Liver (tissue), 9 donors: ENCODE data around the gene HIBADH. TPM values are rescaled to one million over a fixed set of nuclear protein-coding genes. Genes with fewer than 3 reads are reported as not detected.

ENCODE experiments used
- DNase-seq: peaks from one replicate; pipeline ENCODE4 v3.0.0-alpha.2; 2017; ENCODE audit warnings: low spot score
- H3K27ac ChIP-seq, 2 donors: one replicate each; pipeline ENCODE4 v1.7.0; 2013; ENCODE audit warnings: inconsistent platforms in 2 of 2, low read length in 2 of 2, control low read depth in 1 of 2, low read depth in 1 of 2, mild to moderate bottlenecking in 1 of 2
- H3K27me3 ChIP-seq, 4 donors: one replicate each; pipeline versions ENCODE4 v1.6.1 to v1.7.0; 2013; ENCODE audit warnings: low read length in 3 of 4, inconsistent platforms in 1 of 4, mild to moderate bottlenecking in 1 of 4, moderate library complexity in 1 of 4; ENCODE audit not compliant: control insufficient read depth in 4 of 4, insufficient read depth in 4 of 4
- H3K36me3 ChIP-seq, 4 donors: one replicate each; pipeline versions ENCODE4 v1.6.1 to v1.7.0; 2013; ENCODE audit warnings: low read length in 3 of 4, mild to moderate bottlenecking in 3 of 4, low read depth in 1 of 4, moderate library complexity in 1 of 4; ENCODE audit not compliant: control insufficient read depth in 4 of 4, insufficient read depth in 3 of 4
- H3K4me1 ChIP-seq, 4 donors: one replicate each; pipeline versions ENCODE4 v1.6.1 to v1.7.0; 2013; ENCODE audit warnings: low read length in 3 of 4, mild to moderate bottlenecking in 3 of 4, moderate library complexity in 1 of 4; ENCODE audit not compliant: control insufficient read depth in 4 of 4, insufficient read depth in 4 of 4
- H3K4me3 ChIP-seq, 3 donors: one replicate each; pipeline versions ENCODE4 v1.6.1 to v1.7.0; 2013; ENCODE audit warnings: low read length in 3 of 3, control low read depth in 1 of 3, low read depth in 1 of 3, mild to moderate bottlenecking in 1 of 3
- H3K9ac ChIP-seq, 2 donors: one replicate each; pipeline ENCODE4 v1.7.0; 2013; ENCODE audit warnings: low read length in 2 of 2, mild to moderate bottlenecking in 2 of 2, moderate library complexity in 2 of 2, control low read depth in 1 of 2, low read depth in 1 of 2
- H3K9me3 ChIP-seq, 4 donors: one replicate each; pipeline versions ENCODE4 v1.6.1 to v1.7.0; 2013; ENCODE audit warnings: low read length in 3 of 4; ENCODE audit not compliant: control insufficient read depth in 4 of 4
- FOXA1 ChIP-seq: IDR thresholded peaks from 2 replicates; pipeline ENCODE4 v1.6.1; 2016; ENCODE audit warnings: antibody characterized with exemption
- FOXA2 ChIP-seq: IDR thresholded peaks from 2 replicates; pipeline ENCODE4 v1.6.1; 2016; ENCODE audit warnings: antibody characterized with exemption
- GABPA ChIP-seq, 2 donors: IDR thresholded peaks in 1 of 2; conservative IDR thresholded peaks in 1 of 2; 2 replicates each; pipeline ENCODE4 v1.6.1; 2016; ENCODE audit warnings: antibody characterized with exemption in 2 of 2, mild to moderate bottlenecking in 1 of 2, moderate library complexity in 1 of 2
- HNF4G ChIP-seq: IDR thresholded peaks from 2 replicates; pipeline ENCODE4 v1.6.1; 2016; ENCODE audit warnings: antibody characterized with exemption
- JUND ChIP-seq, 2 donors: IDR thresholded peaks; 2 replicates each; pipeline ENCODE4 v1.6.1; 2016; ENCODE audit warnings: antibody characterized with exemption in 2 of 2
- NR2F2 ChIP-seq: IDR thresholded peaks from 2 replicates; pipeline ENCODE4 v1.6.1; 2016; ENCODE audit warnings: antibody characterized with exemption
- RAD21 ChIP-seq, 2 donors: IDR thresholded peaks; 2 replicates each; pipeline ENCODE4 v1.6.1; 2016; ENCODE audit warnings: antibody characterized with exemption in 2 of 2, mild to moderate bottlenecking in 2 of 2
- REST ChIP-seq: IDR thresholded peaks from 2 replicates; pipeline ENCODE4 v1.6.1; 2016; ENCODE audit warnings: antibody characterized with exemption, mild to moderate bottlenecking
- TAF1 ChIP-seq: conservative IDR thresholded peaks from 2 replicates; pipeline ENCODE4 v1.6.1; 2016; ENCODE audit warnings: antibody characterized with exemption, mild to moderate bottlenecking
- YY1 ChIP-seq: IDR thresholded peaks from 2 replicates; pipeline ENCODE4 v1.6.1; 2016; ENCODE audit warnings: antibody characterized with exemption, mild to moderate bottlenecking
- ZBTB33 ChIP-seq: IDR thresholded peaks from 2 replicates; pipeline ENCODE4 v1.6.1; 2016; ENCODE audit warnings: antibody characterized with exemption
- WGBS: extraction: QIAGEN DNeasy Blood & Tissue Kit; methylation state at CpG from one replicate; pipeline ENCODE4 v1.1.7; 2013; 5-methylcytosine and 5-hydroxymethylcytosine counted together
- polyA plus RNA-seq, 2 donors: library from polyadenylated mRNA; stranded (reverse) in 1 of 2; unstranded in 1 of 2; fragments of 200-250 nt in 1 of 2; fragments of >200 nt in 1 of 2; fragmentation: Nextera tagmentation in 1 of 2; extraction: Ambion mirVana in 1 of 2; gene quantifications; one replicate each; pipeline versions ENCODE4 v1.2.1 to v1.2.3, GENCODE V29; 2013 to 2015
- total RNA-seq, 2 donors: library from RNA; depleted of rRNA; stranded (reverse); fragments of >200 nt; gene quantifications; one replicate each; pipeline ENCODE4 v1.2.3, GENCODE V29; 2014
- TF ChIP-seq, protein P1 (sequence below): IDR thresholded peaks from 2 replicates; pipeline ENCODE4 v1.6.1; 2016; ENCODE audit warnings: antibody characterized with exemption
- donor health status: healthy.
- donor health status: healthy.
- donor health status: healthy.
- donor health status: healthy.
- donor health status: healthy.

Gene HIBADH
- total and polyA plus RNA-seq, 4 donors, result 27.7 to 78.9 (median 58.2) TPM

- DNase-seq, result no peak
- TF ChIP-seq FOXA2, result no peak
- no peak for TF ChIP-seq RAD21 (IDR thresholded peaks at IDR 0.05)
- TF ChIP-seq TAF1, result no peak
- TF ChIP-seq JUND (IDR thresholded peaks at IDR 0.05), result no peak
- TF ChIP-seq FOXA1, result no peak
- no peak overlapping the region for H3K4me3 ChIP-seq
- no peaks in the 10 kb centered on the region for H3K9me3 ChIP-seq
- no peak overlapping the region for H3K27ac ChIP-seq
- H3K4me1 ChIP-seq, result no peaks in the 10 kb centered on the region
- no peaks in the 10 kb centered on the region for H3K27me3 ChIP-seq
- H3K36me3 ChIP-seq, result peaks cover 1 to 27% (median 19%) of the 10 kb centered on the region in 4 donors
- H3K9ac ChIP-seq, result no peak overlapping the region
Observed at GRCh38 chr7:27523321-27523720, 139.4 kb downstream of the HIBADH start.

GRCh38 chr7:27522566-27522965, 140.1 kb downstream of the HIBADH start:
- Histone ChIP-seq H3K27ac (no peak overlapping the region), H3K4me1 (no peaks in the 10 kb centered on the region)
- 96% methylated on average over 2 of the region's 2 CpGs for WGBS

More at GRCh38 chr7:27522566-27522965, 140.1 kb downstream of the HIBADH start:
- Histone ChIP-seq H3K9me3 (no peaks in the 10 kb centered on the region), H3K4me3 (no peak overlapping the region), H3K36me3 (peaks cover 1 to 25% (median 19%) of the 10 kb centered on the region in 4 donors), H3K27me3 (no peaks in the 10 kb centered on the region), H3K9ac (no peak overlapping the region)
- DNase-seq, result no peak
- TF ChIP-seq ZBTB33 (no peak), FOXA2 (no peak), HNF4G (no peak), GABPA (IDR thresholded peaks at IDR 0.05 in 1 of 2, conservative IDR thresholded peaks at IDR 0.05 in 1 of 2) (no peak), YY1 (no peak), REST (no peak), TAF1 (no peak), NR2F2 (no peak), JUND (IDR thresholded peaks at IDR 0.05) (no peak)
- TF ChIP-seq, protein P1, sequence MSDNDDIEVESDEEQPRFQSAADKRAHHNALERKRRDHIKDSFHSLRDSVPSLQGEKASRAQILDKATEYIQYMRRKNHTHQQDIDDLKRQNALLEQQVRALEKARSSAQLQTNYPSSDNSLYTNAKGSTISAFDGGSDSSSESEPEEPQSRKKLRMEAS, result no peak
